Measurements from ENCODE around the gene LRRC27. TPM values are rescaled to one million over a fixed set of nuclear protein-coding genes. Genes with fewer than 3 reads are reported as not detected.
A peak's percentile ranks its signal among the peaks of the same experiment; 100 is the strongest.

The LRRC27 gene
- total RNA-seq, 2 donors from 2014 or later: 6.5 to 8.5 TPM

- Mint-ChIP-seq H3K9me3 (no peaks in the 10 kb centered on the region), H3K4me1 (ENCODE audit: low read depth in 2 of 2) (peaks cover 13 to 24% of the 10 kb centered on the region in 2 donors), H3K36me3 (peaks cover 8% of the 10 kb centered on the region), H3K4me3 (no peak overlapping the region), H3K27me3 (no peaks in the 10 kb centered on the region), H3K27ac (peak overlapping the region in 1 of 2 donors; percentile 12)
- no peak for DNase-seq (ENCODE audit: low spot score)
- no peak for ATAC-seq
Measured at GRCh38 chr10:132413226-132414205, 81.5 kb downstream of the LRRC27 start.

- Mint-ChIP-seq H3K4me1 (ENCODE audit: low read depth in 2 of 2) (peaks cover 13 to 23% of the 10 kb centered on the region in 2 donors), H3K27me3 (no peaks in the 10 kb centered on the region), H3K27ac (no peak overlapping the region), H3K4me3 (no peak overlapping the region), H3K9me3 (no peaks in the 10 kb centered on the region), H3K36me3 (peaks cover 8% of the 10 kb centered on the region)
- ATAC-seq (no peak), DNase-seq (ENCODE audit: low spot score) (no peak)
Measured at GRCh38 chr10:132414402-132415016, 82.5 kb downstream of the LRRC27 start.

- ATAC-seq (no peak), DNase-seq (ENCODE audit: low spot score) (no peak)
- Mint-ChIP-seq H3K27ac (peak overlapping the region in 1 of 2 donors; percentile 8), H3K27me3 (no peaks in the 10 kb centered on the region), H3K4me3 (no peak overlapping the region), H3K9me3 (no peaks in the 10 kb centered on the region), H3K36me3 (peaks cover 8% of the 10 kb centered on the region), H3K4me1 (ENCODE audit: low read depth in 2 of 2) (peaks cover 8 to 18% of the 10 kb centered on the region in 2 donors)
Measured at GRCh38 chr10:132415255-132415654, 83.3 kb downstream of the LRRC27 start.

GRCh38 chr10:132415956-132416355 is 84.0 kb downstream of the LRRC27 start:
- DNase-seq (ENCODE audit: low spot score) (no peak), ATAC-seq (no peak)
- Mint-ChIP-seq H3K36me3 (peaks cover 8% of the 10 kb centered on the region), H3K27ac (no peak overlapping the region), H3K9me3 (no peaks in the 10 kb centered on the region), H3K4me1 (ENCODE audit: low read depth in 2 of 2) (peaks cover 8 to 21% of the 10 kb centered on the region in 2 donors), H3K4me3 (no peak overlapping the region), H3K27me3 (no peaks in the 10 kb centered on the region)

- H3K4me1 Mint-ChIP-seq (ENCODE audit: low read depth in 2 of 2): peaks cover 8 to 24% of the 10 kb centered on the region in 2 donors
- no peaks in the 10 kb centered on the region for H3K9me3 Mint-ChIP-seq
- H3K36me3 Mint-ChIP-seq: peaks cover 8% of the 10 kb centered on the region
- DNase-seq (ENCODE audit: low spot score) (no peak), ATAC-seq (no peak)
- H3K27ac Mint-ChIP-seq: no peak overlapping the region
- H3K27me3 Mint-ChIP-seq: no peaks in the 10 kb centered on the region
- H3K4me3 Mint-ChIP-seq: no peak overlapping the region
Measured at GRCh38 chr10:132416566-132417256, 84.7 kb downstream of the LRRC27 start.

- Mint-ChIP-seq H3K4me1 (ENCODE audit: low read depth in 2 of 2) (peaks cover 8 to 28% of the 10 kb centered on the region in 2 donors), H3K27me3 (no peaks in the 10 kb centered on the region), H3K27ac (no peak overlapping the region), H3K4me3 (no peak overlapping the region), H3K9me3 (no peaks in the 10 kb centered on the region), H3K36me3 (peaks cover 8% of the 10 kb centered on the region)
- DNase-seq (ENCODE audit: low spot score) (no peak), ATAC-seq (no peak)
Measured at GRCh38 chr10:132417257-132417910, 85.4 kb downstream of the LRRC27 start.

- no peak for DNase-seq (ENCODE audit: low spot score)
- H3K9me3 Mint-ChIP-seq: no peaks in the 10 kb centered on the region
- no peak for ATAC-seq
- H3K4me3 Mint-ChIP-seq: no peak overlapping the region
- peaks cover 14 to 34% of the 10 kb centered on the region in 2 donors for H3K4me1 Mint-ChIP-seq (ENCODE audit: low read depth in 2 of 2)
- H3K27ac Mint-ChIP-seq: no peak overlapping the region
- H3K27me3 Mint-ChIP-seq: no peaks in the 10 kb centered on the region
- peaks cover 8% of the 10 kb centered on the region for H3K36me3 Mint-ChIP-seq
Measured at GRCh38 chr10:132417957-132418441, 86.0 kb downstream of the LRRC27 start.

GRCh38 chr10:132418527-132419416 is 86.8 kb downstream of the LRRC27 start:
- H3K27ac Mint-ChIP-seq: no peak overlapping the region
- no peak for DNase-seq (ENCODE audit: low spot score)
- H3K4me1 Mint-ChIP-seq (ENCODE audit: low read depth in 2 of 2): peaks cover 21 to 36% of the 10 kb centered on the region in 2 donors

GRCh38 chr10:132419538-132420468 is 87.8 kb downstream of the LRRC27 start:
- DNase-seq (ENCODE audit: low spot score): no peak
- H3K27me3 Mint-ChIP-seq: no peaks in the 10 kb centered on the region
- H3K36me3 Mint-ChIP-seq: peaks cover 8% of the 10 kb centered on the region
- peaks cover 21 to 33% of the 10 kb centered on the region in 2 donors for H3K4me1 Mint-ChIP-seq (ENCODE audit: low read depth in 2 of 2)
- no peaks in the 10 kb centered on the region for H3K9me3 Mint-ChIP-seq
- ATAC-seq: no peak
- H3K27ac Mint-ChIP-seq: peak overlapping the region; percentile 74 to 82
- H3K4me3 Mint-ChIP-seq: no peak overlapping the region

More at GRCh38 chr10:132418527-132419416, 86.8 kb downstream of the LRRC27 start:
- no peak for ATAC-seq
- H3K27me3 Mint-ChIP-seq: no peaks in the 10 kb centered on the region
- no peak overlapping the region for H3K4me3 Mint-ChIP-seq
- H3K9me3 Mint-ChIP-seq: no peaks in the 10 kb centered on the region
- H3K36me3 Mint-ChIP-seq: peaks cover 8% of the 10 kb centered on the region

- Mint-ChIP-seq H3K4me3 (no peak overlapping the region), H3K4me1 (ENCODE audit: low read depth in 2 of 2) (peaks cover 15 to 26% of the 10 kb centered on the region in 2 donors), H3K27me3 (no peaks in the 10 kb centered on the region), H3K9me3 (no peaks in the 10 kb centered on the region), H3K27ac (peak overlapping the region; percentile 74 to 82), H3K36me3 (peaks cover 2% of the 10 kb centered on the region)
- DNase-seq (ENCODE audit: low spot score) (no peak), ATAC-seq (peak; percentile 20 to 47)
Measured at GRCh38 chr10:132420469-132420980, 88.5 kb downstream of the LRRC27 start.

GRCh38 chr10:132420981-132421846 is 89.2 kb downstream of the LRRC27 start:
- H3K4me3 Mint-ChIP-seq: peak overlapping the region; percentile 50
- H3K36me3 Mint-ChIP-seq: no peaks in the 10 kb centered on the region
- ATAC-seq (peak; percentile 76 to 79), DNase-seq (ENCODE audit: low spot score) (peak; percentile 75)
- no peaks in the 10 kb centered on the region for H3K9me3 Mint-ChIP-seq
- peak overlapping the region; percentile 74 to 82 for H3K27ac Mint-ChIP-seq
- H3K4me1 Mint-ChIP-seq (ENCODE audit: low read depth in 2 of 2): peaks cover 13 to 25% of the 10 kb centered on the region in 2 donors
- H3K27me3 Mint-ChIP-seq: no peaks in the 10 kb centered on the region

Measured in natural killer cell treated with Interleukin-12 subunit alpha and Interleukin-12 subunit beta and Interleukin-15 and Interleukin-18, amount 100 ng/mL, for 72 hours (primary cell).